ENCODE results near the gene MYH11.
"Not testable (repeated sequence)": the region's sequence is repeated elsewhere in the genome, so short reads cannot be mapped to it uniquely, and the experiment has no call there.

The MYH11 gene

DNA sequence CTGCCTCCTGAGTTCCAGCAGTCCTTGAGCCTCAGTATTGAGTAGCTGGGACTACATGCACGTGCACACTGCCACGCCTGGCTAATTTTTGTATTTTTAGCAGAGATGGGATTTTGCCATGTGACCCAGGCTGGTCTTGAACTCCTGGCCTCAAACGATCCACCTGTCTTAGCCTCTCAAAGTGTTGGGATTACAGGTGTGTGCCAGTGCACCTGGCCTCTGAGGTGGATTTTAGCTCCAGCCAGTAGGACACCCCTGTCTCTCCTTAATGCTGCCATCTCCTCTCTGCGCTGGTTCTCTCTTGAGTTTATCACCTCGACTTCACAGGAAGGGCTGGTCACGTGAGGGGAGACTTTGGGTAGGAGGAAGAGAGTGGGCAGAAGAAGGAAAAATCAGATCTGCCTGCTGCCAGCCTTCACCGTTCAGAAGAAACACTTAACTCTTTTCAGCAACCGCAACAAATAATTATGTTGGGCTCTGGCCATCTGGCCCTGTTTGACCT is 151.7 kb downstream of the MYH11 start:
- Histone ChIP-seq H3K36me3 (ENCODE audit: control insufficient read depth, insufficient read depth, low read length) (no peaks in the 10 kb centered on the region), H3K27me3 (ENCODE audit: control insufficient read depth, insufficient read depth, low read length) (no peaks in the 10 kb centered on the region), H3K4me3 (ENCODE audit: low read length) (no peak overlapping the region), H3K4me1 (ENCODE audit: control insufficient read depth, insufficient read depth, low read length) (no peaks in the 10 kb centered on the region), H3K9ac (ENCODE audit: low read length) (no peak overlapping the region), H3K9me3 (ENCODE audit: control insufficient read depth, low read length) (no peaks in the 10 kb centered on the region)

DNA sequence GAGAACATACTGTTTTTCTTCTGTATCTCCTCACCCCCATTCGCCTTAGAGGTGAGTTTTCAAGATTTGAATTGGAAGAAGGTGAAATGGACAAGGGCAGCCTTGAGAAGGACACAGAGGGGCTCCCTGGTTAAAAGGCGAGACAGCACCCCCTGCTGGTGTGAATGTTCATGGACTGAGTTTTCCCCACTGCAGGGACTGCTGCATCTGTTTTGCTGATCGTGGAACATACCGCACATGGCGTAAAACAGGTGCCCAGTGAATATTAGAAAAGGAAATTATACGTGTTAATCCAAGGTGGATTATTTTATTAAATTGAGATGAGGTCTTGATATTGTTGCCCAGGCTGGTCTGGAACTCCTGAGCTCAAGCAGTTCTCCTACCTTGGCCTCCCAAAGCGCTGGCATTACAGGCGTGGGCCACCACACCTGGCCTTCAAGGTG is 152.3 kb downstream of the MYH11 start:
- no peak overlapping the region for H3K9ac ChIP-seq (ENCODE audit: low read length)
- H3K4me1 ChIP-seq (ENCODE audit: control insufficient read depth, insufficient read depth, low read length): no peaks in the 10 kb centered on the region
- H3K9me3 ChIP-seq (ENCODE audit: control insufficient read depth, low read length): no peaks in the 10 kb centered on the region
- no peak overlapping the region for H3K4me3 ChIP-seq (ENCODE audit: low read length)
- no peaks in the 10 kb centered on the region for H3K27me3 ChIP-seq (ENCODE audit: control insufficient read depth, insufficient read depth, low read length)
- no peaks in the 10 kb centered on the region for H3K36me3 ChIP-seq (ENCODE audit: control insufficient read depth, insufficient read depth, low read length)

DNA sequence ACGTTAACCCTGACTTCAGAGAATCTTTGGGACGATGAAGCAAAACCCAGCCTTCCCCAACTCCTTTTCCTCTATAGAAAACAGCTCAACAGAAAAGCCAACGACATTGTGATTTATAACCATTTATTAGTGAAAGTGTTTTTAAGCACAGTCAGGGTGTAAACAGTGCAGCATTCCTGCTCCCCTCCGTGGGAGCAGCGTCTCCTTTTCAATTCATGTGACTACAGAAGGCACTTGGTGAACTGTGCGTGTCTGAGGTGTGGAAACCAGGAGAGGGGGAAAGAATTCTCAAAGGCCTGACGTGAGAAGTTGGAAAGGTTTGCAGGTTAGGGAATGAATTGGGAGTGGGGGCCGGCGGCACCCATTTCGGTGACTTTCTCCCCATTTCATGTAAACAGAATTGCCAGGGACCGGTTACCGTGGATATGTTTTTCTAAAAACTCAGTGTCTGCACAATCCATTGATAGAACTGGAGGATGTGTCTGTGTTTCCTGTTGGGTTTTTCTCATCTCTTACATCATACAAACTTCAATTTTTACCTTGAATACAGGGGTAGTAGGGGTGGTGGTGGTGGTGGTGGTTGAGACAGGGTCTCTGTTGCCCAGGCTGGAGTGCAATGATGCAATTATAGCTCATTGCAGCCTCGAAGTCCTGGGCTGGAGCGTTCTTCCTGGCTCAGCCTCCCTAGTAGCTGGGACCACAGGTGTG is 153.6 kb downstream of the MYH11 start:
- Histone ChIP-seq H3K4me3 (ENCODE audit: low read length) (no peak overlapping the region), H3K4me1 (ENCODE audit: control insufficient read depth, insufficient read depth, low read length) (no peaks in the 10 kb centered on the region), H3K27me3 (ENCODE audit: control insufficient read depth, insufficient read depth, low read length) (no peaks in the 10 kb centered on the region), H3K9ac (ENCODE audit: low read length) (no peak overlapping the region), H3K36me3 (ENCODE audit: control insufficient read depth, insufficient read depth, low read length) (no peaks in the 10 kb centered on the region), H3K9me3 (ENCODE audit: control insufficient read depth, low read length) (no peaks in the 10 kb centered on the region)

DNA sequence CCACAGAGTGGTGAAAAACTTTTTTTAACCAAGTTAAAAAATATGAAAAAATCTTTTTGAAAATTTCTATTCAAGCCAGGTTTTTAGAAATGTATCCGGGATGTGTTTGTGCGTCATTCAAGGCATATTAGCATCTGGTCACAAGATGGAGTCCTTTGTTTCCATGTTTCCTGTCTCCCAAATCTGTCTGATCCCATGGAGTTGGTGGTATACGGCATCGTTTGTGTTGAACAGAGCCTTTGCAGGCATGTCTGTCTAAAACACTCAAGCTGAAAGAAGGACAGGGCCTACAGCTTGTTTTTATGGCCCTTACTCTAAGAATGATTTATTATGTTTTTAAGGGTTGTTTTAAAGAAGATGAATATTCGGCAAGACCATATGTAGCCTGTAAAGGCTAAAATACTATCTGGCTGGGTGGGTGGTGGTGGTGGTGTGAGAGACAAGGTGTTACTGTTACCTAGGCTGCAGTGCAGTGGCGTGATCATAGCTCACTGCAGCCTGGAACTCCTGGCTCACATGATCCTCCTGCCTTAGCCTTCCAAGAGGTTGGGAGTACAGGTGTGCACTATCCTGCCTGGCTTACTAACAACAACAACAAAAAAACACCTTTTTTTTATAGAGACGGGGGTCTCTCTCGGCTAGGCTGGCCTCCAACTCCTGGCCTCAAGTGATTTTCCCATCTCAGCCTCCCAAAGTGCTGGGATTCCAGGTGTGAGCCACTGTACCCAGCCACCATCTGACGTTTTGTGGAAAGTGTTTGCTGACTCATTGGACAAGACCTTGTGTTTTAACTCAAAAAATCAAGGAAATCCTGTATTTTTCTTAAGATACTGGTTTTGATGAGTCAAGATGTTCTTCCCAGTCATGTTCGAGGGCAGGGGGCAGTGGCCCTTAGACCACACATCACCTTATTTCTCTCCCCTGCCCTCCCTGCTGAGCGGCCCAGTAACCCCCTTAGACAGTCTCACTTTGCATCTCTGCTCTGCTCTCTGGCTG is 154.6 kb downstream of the MYH11 start:
- H3K9me3 ChIP-seq (ENCODE audit: control insufficient read depth, low read length): no peaks in the 10 kb centered on the region
- H3K4me1 ChIP-seq (ENCODE audit: control insufficient read depth, insufficient read depth, low read length): no peaks in the 10 kb centered on the region
- no peaks in the 10 kb centered on the region for H3K27me3 ChIP-seq (ENCODE audit: control insufficient read depth, insufficient read depth, low read length)
- H3K36me3 ChIP-seq (ENCODE audit: control insufficient read depth, insufficient read depth, low read length): no peaks in the 10 kb centered on the region
- no peak overlapping the region for H3K9ac ChIP-seq (ENCODE audit: low read length)
- no peak overlapping the region for H3K4me3 ChIP-seq (ENCODE audit: low read length)

DNA sequence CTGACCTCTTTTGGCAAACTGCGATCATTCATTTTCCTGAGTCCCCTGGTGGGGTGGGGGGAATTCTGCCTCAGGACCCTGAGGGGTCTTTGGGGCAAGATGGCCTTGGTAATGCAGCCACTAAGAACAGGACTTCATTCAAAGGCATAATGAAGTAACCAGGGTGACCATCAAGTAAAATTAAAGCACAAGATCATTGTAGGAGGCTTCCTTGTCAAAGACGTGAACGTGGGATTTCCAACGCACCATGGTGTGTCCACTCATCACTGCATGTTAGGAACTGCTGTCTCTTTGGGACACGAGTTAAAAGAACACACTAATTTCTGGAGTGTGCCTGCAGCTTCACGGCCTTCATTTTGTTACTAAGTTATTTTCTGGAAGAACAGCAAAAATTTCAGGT is 155.5 kb downstream of the MYH11 start:
- H3K4me3 ChIP-seq (ENCODE audit: low read length): no peak overlapping the region
- H3K9ac ChIP-seq (ENCODE audit: low read length): no peak overlapping the region
- no peaks in the 10 kb centered on the region for H3K9me3 ChIP-seq (ENCODE audit: control insufficient read depth, low read length)
- no peaks in the 10 kb centered on the region for H3K4me1 ChIP-seq (ENCODE audit: control insufficient read depth, insufficient read depth, low read length)
- no peaks in the 10 kb centered on the region for H3K27me3 ChIP-seq (ENCODE audit: control insufficient read depth, insufficient read depth, low read length)
- H3K36me3 ChIP-seq (ENCODE audit: control insufficient read depth, insufficient read depth, low read length): peaks cover 2% of the 10 kb centered on the region

DNA sequence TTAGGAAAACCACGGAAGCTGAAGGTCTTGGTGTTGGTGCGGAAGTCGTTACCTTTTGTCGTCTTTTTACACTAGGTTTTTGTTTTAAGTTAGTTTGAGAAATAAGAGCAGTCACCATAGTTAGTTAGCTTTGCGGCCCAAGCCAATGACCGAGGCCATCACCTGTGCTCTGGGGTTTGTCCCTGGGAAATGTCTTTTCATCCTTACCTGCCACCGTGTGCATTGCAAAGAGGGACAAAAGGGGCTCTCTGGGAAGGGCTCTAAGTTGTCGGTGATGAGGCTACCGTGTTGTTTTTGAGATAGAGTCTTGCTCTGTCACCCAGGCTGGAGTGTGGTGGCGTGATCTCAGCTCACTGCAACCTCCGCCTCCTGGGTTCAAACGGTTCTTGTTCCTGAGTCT is 157.0 kb downstream of the MYH11 start:
- Histone ChIP-seq H3K9me3 (ENCODE audit: control insufficient read depth, low read length) (no peaks in the 10 kb centered on the region), H3K9ac (ENCODE audit: low read length) (no peak overlapping the region), H3K4me1 (ENCODE audit: control insufficient read depth, insufficient read depth, low read length) (no peaks in the 10 kb centered on the region), H3K4me3 (ENCODE audit: low read length) (no peak overlapping the region), H3K36me3 (ENCODE audit: control insufficient read depth, insufficient read depth, low read length) (peaks cover 4% of the 10 kb centered on the region), H3K27me3 (ENCODE audit: control insufficient read depth, insufficient read depth, low read length) (no peaks in the 10 kb centered on the region)

DNA sequence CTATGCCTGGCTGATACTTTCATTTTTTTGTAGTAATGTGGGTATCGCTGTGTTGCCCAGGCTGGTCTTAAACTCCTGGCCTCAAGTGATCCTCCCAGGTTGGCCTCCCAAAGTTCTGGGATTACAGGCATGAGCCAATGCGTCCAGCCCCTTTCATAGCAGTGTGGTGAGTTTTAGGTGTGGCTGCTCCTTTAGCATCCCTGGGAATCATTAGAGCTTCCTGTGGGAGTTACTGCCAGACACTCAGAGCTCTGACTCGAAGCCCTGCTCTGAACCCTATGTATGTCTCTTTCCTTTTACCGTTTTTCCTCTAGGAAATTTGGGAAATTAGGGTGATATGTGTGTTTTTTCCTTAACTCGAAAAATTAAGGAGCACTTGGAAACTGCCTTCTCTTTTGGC is 162.3 kb downstream of the MYH11 start:
- Histone ChIP-seq H3K36me3 (ENCODE audit: control insufficient read depth, insufficient read depth, low read length) (peaks cover 11% of the 10 kb centered on the region), H3K4me3 (ENCODE audit: low read length) (no peak overlapping the region), H3K4me1 (ENCODE audit: control insufficient read depth, insufficient read depth, low read length) (no peaks in the 10 kb centered on the region), H3K9me3 (ENCODE audit: control insufficient read depth, low read length) (no peaks in the 10 kb centered on the region), H3K27me3 (ENCODE audit: control insufficient read depth, insufficient read depth, low read length) (no peaks in the 10 kb centered on the region), H3K9ac (ENCODE audit: low read length) (no peak overlapping the region)

DNA sequence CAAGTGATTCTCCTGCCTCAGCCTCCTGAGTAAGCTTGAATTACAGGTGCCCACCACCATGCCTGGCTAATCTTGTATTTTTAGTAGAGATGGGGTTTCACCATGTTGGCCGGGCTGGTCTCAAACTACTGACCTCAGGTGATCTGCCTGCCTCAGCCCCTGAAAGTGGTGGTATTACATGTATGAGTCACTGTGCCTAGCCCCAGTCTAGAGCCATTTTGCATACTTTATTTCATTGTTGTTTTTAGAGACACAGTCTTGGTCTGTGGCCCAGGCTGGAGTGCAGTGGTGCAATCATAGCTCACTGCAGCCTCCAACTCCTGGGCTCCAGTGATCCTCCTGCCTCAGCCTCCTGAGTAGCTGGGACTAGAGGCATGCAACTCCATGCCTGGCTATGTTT is 164.3 kb downstream of the MYH11 start:
- not testable (repeated sequence) for H3K9ac ChIP-seq (ENCODE audit: low read length); H3K4me1 ChIP-seq (ENCODE audit: control insufficient read depth, insufficient read depth, low read length); H3K4me3 ChIP-seq (ENCODE audit: low read length); H3K27me3 ChIP-seq (ENCODE audit: control insufficient read depth, insufficient read depth, low read length); H3K9me3 ChIP-seq (ENCODE audit: control insufficient read depth, low read length)
- H3K36me3 ChIP-seq (ENCODE audit: control insufficient read depth, insufficient read depth, low read length): peaks cover 11% of the 10 kb centered on the region

DNA sequence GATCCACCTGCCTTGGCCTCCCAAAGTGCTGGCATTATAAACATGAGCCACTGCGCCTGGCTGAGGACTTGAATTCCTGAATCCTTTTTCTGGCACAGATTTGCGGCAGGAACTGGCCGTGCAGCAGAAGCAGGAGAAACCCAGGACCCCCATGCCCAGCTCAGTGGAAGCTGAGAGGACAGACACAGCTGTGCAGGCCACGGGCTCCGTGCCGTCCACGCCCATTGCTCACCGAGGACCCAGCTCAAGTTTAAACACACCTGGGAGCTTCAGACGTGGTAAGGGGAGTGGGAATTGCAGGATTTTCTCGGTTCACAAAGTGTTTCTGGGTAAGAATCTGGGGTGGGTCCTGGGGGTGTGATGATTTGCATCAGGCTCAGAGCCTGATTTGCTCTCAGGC is 165.8 kb downstream of the MYH11 start:
- no peaks in the 10 kb centered on the region for H3K27me3 ChIP-seq (ENCODE audit: control insufficient read depth, insufficient read depth, low read length)
- H3K9me3 ChIP-seq (ENCODE audit: control insufficient read depth, low read length): no peaks in the 10 kb centered on the region
- H3K36me3 ChIP-seq (ENCODE audit: control insufficient read depth, insufficient read depth, low read length): peaks cover 8% of the 10 kb centered on the region
- no peak overlapping the region for H3K4me3 ChIP-seq (ENCODE audit: low read length)
- no peaks in the 10 kb centered on the region for H3K4me1 ChIP-seq (ENCODE audit: control insufficient read depth, insufficient read depth, low read length)
- no peak overlapping the region for H3K9ac ChIP-seq (ENCODE audit: low read length)

DNA sequence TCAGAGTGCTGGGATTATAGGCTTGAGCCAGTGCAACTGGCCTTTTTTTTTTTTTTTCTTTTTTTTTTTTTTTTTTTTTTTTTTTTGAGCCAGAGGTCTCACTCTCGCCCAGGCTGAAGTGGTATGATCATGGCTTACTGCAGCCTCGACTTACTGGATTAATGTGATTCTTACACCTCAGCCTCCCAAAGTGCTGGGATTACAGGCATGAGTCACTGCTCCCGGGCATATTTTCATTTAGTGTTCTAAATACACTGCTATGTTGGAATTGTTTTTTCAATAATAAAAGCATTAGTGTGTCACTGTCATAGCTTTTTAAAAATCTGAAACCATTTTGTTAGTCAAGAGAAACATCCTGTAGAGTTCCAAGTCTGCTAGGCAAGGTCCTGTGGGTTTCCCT is 166.5 kb downstream of the MYH11 start:
- Histone ChIP-seq H3K36me3 (ENCODE audit: control insufficient read depth, insufficient read depth, low read length) (peaks cover 8% of the 10 kb centered on the region), H3K4me1 (ENCODE audit: control insufficient read depth, insufficient read depth, low read length) (no peaks in the 10 kb centered on the region), H3K9ac (ENCODE audit: low read length) (no peak overlapping the region), H3K9me3 (ENCODE audit: control insufficient read depth, low read length) (no peaks in the 10 kb centered on the region), H3K27me3 (ENCODE audit: control insufficient read depth, insufficient read depth, low read length) (no peaks in the 10 kb centered on the region), H3K4me3 (ENCODE audit: low read length) (no peak overlapping the region)

DNA sequence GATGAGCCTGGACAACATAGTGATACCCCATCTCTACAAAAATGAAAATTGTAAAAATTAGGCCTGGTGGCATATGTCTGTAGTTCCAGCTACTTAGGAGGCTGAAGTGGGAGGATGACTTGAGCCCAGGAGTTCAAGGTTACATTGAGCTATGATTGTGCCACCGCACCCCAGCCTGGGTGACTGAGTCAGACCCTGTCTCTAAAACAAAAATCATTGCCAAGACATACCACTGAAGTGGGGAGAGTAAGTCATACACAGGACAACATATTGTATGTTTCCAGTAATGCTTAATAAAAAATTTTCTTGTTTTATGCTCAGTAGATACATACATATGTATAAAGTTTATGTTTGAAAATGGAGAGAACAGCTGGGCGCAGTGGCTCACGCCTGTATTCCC is 167.5 kb downstream of the MYH11 start:
- Histone ChIP-seq H3K9me3 (ENCODE audit: control insufficient read depth, low read length) (no peaks in the 10 kb centered on the region), H3K27me3 (ENCODE audit: control insufficient read depth, insufficient read depth, low read length) (no peaks in the 10 kb centered on the region), H3K4me1 (ENCODE audit: control insufficient read depth, insufficient read depth, low read length) (no peaks in the 10 kb centered on the region), H3K9ac (ENCODE audit: low read length) (no peak overlapping the region), H3K4me3 (ENCODE audit: low read length) (no peak overlapping the region), H3K36me3 (ENCODE audit: control insufficient read depth, insufficient read depth, low read length) (peaks cover 8% of the 10 kb centered on the region)

DNA sequence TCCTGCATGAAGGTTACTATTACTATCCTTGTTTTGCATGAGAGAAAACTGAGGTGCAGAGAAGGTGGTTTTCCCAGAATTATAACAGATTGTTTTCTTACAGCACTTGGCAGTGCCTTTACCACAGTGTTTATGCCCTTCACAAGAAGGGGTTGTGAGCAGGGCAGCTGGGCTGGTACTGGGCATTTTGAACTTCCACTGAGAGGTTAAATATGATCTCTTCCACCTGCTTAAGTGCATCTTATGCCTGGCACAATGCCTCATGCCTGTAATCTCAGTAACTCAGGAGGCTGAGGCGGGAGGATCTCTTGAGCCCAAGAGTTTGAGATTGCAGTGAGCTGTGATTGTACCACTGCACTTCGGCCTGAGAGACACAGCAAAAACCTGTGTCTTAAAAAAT is 170.5 kb downstream of the MYH11 start:
- Histone ChIP-seq H3K27me3 (ENCODE audit: control insufficient read depth, insufficient read depth, low read length) (no peaks in the 10 kb centered on the region), H3K4me3 (ENCODE audit: low read length) (no peak overlapping the region), H3K4me1 (ENCODE audit: control insufficient read depth, insufficient read depth, low read length) (no peaks in the 10 kb centered on the region), H3K9me3 (ENCODE audit: control insufficient read depth, low read length) (no peaks in the 10 kb centered on the region), H3K36me3 (ENCODE audit: control insufficient read depth, insufficient read depth, low read length) (no peaks in the 10 kb centered on the region), H3K9ac (ENCODE audit: low read length) (no peak overlapping the region)

Data from mucosa of stomach (tissue), 1 donor.